HG02623 (cell line): ENCODE data around the gene PNKD.

ENCODE experiments used
- ATAC-seq: cut with Tn5 transposase; IDR thresholded peaks from one replicate; pipeline ENCODE4 v1.9.1; 2021; ENCODE audit warnings: moderate library complexity; ENCODE audit not compliant: unreplicated experiment

PNKD gene

DNA sequence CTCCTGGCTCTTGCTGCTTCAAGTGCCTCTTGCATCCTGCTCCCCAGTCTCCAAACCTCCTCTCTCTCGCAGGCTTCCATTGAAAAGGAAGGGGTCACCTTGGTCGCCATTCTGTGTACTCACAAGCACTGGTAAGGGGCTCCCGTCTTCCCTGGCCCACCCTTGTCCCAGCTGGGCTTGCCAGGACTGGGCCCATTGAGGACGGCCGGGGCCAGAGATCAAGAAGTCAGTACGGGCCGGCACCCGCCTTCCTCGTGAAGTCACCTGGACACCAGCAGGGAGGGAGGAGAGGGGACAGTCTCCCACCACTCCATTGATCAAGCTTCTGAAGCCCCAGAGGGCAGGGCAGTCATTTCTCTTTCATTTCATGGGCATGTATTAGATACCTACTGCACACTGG lies 70.3 kb downstream of the PNKD start:
- no peak for ATAC-seq

DNA sequence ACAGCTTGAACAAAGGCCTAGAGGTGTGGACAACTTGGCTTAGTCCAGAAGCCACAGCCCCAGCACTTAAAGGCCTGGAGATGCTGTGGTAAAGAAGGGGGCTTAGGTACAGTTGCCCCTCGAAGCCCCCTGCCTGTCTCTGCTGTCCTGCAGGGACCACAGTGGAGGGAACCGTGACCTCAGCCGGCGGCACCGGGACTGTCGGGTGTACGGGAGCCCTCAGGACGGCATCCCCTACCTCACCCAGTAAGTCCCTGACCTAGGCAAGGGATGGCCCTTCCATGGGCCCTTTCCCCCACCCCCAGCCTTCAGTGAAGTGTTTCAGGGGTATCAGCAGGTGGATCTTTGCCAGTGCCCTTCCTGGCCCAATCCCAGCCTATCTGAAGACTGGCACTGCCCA lies 71.1 kb downstream of the PNKD start:
- ATAC-seq, result no peak

- no peak for ATAC-seq
Measured at GRCh38 chr2:218342837-218343236, 72.5 kb downstream of the PNKD start.

- ATAC-seq, result no peak
Measured at GRCh38 chr2:218343591-218343990, 73.3 kb downstream of the PNKD start.

- no peak for ATAC-seq
Measured at GRCh38 chr2:218344090-218344754, 73.9 kb downstream of the PNKD start.

DNA sequence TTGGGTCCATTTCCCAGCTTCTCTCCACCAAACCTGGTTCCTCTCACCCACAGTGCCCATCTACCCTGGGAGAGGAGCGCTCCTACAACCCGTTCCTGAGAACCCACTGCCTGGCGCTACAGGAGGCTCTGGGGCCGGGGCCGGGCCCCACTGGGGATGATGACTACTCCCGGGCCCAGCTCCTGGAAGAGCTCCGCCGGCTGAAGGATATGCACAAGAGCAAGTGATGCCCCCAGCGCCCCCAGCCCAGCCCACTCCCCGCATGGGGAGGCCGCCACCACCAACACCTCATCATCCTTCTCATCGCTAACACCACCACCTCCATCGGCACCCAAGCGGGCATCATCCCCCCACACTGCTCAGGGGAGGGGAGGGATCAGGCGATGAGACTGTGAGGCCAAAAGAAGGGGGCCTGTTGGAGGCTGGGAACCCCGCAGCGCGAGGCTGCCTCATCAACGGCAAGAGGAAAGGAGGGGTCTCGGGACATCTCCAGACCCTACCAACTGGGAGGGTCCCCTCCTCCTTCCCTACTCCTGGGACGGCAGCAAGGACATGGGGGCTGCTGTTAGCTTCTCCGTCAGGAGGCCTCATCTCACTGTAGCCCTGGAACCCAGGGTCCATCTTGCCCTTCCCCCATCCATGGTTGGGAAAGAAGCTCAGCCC lies 74.6 kb downstream of the PNKD start:
- ATAC-seq, result no peak

DNA sequence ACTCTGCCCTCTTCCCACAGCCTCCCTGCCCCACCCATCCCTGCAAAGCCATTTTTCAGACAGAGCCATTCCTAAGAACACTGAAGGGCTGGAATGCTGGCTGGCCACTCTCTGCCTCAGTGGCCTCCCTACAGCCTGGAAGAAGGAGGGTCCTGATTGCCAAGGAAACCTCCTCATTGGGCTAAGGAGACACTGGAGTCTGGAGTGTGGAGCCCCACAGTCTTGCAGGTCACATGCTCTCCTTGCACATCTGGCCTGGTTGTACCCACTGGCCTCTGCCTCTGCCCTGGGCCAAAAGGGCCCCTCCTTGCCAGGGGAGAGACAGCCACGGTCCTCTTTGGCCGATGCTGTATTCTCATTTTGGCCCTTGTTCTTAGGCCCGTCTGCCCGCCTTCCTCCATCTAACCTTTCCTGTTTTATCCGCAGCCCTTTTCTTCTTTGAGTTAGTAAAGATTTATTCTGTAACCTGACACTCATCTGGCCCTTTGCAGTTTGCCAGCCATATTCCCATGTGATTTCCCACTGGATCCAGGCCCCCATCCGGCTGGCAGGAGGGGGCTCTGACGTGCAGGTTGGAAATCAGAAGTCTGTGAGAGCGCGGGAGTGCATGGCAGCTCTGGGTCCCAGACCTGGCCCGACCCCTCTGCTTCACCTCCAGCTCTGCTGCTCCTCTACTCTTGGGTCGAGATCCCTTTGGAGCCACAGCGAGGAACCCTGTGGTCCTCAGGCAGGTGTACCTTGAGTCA lies 75.3 kb downstream of the PNKD start:
- no peak for ATAC-seq

GRCh38 chr2:218347172-218347571 lies 76.9 kb downstream of the PNKD start:
- ATAC-seq, result no peak

GRCh38 chr2:218354045-218354444 lies 83.7 kb downstream of the PNKD start:
- ATAC-seq, result no peak

DNA sequence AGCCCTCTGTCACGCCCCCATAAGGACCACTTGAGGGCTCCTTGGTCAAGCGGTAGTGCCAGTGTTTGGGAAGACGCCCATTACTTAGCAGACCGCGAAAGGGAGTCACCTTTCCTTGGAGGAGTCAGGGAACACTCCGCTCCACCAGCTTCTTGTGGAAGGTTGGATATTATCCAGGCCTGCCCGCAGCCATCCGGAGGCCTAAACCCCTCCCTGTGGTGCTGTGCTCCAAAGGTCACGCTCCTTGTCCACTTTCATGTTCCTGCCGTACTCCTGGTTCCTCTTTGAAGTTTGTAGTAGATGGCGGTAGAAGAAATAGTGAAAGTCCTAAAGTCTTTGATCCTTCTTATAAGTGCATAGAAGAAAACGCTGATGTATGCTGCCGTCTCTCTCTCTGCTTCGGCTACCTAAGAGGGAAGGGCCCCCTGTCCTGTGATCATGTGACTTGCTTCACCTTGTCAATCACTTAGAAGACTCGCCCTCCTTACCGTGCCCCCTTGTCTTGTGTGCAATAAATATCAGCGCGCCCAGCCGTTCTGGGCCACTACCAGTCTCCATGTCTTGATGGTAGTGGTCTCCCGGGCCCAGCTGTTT lies 84.6 kb downstream of the PNKD start:
- no peak for ATAC-seq

GRCh38 chr2:218357236-218358177 lies 87.2 kb downstream of the PNKD start:
- ATAC-seq, result no peak

- no peak for ATAC-seq
Measured at GRCh38 chr2:218360453-218360852, 90.1 kb downstream of the PNKD start.

GRCh38 chr2:218362606-218363005 lies 92.3 kb downstream of the PNKD start:
- no peak for ATAC-seq

DNA sequence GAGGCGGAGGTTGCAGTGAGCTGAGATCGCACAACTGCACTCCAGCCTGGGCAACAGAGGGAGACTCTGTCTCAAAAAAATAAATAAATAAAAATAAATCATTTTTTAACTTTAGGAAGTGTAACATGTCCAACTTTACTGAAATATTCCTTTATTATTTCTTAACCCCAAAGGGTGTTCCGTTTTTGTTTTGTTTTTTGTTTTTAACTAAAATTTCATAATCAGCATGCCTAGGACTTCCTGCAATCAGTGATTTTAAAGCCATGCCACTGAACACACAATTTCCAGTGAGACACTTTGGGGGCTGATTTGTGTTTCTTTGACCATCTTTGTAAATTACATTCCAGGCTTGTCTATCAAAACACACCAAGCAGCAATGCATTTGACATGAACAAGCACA lies 93.4 kb downstream of the PNKD start:
- no peak for ATAC-seq

DNA sequence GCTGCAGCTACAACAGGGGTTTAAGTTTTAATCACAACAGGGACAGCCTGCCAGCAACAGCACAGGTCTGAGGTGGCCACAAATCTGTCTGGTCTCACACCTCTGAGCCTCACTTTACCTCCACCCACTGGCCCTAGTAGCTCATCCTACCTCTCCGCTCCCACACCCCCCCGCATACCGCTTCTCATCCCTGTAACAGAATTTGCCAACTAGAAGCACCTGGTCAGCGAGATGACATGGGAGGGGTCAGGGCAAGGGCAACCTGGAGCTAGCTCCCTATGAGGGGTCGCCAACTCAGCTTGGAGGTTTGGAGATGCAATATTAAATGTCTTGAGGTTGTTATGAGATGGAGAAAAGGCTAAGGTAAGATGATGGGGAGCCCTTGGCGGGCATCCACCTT lies 93.9 kb downstream of the PNKD start:
- ATAC-seq, result no peak

- ATAC-seq, result no peak
Measured at GRCh38 chr2:218366621-218367414, 96.5 kb downstream of the PNKD start.

DNA sequence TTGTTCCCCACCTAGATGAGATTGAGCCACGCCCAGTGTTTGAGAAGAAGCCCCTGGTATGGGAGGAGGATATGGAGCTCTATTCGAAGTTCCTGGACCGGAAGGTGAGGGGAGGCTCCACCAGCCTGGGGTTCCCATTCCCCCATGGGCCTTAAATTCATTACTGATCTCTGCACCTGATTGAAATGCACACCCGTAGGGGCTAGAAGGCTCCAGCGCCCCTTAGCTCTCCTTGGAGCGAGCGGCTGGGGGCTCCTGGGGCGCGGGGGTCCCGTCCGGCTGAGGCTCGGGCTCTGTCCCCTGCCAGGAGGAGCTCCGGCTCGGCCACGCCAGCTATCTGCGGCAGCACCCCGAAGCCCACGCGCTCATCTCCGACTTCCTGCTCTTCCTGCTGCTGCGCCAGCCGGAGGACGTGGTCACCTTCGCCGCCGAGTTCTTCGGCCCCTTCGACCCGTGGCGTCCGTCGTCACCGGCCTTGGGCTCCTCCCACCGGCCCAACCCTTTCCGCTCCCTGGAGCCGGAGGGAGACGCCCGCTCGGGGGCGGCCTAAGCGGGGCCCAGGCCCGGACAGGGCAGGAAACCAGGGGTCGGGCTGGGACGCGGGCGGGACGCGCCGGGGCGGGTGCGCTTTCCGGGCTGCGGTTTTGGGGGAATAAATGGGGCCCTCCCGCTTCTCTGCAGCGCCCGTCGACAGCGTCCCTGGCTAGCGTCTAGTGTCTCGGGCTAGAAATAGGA lies 97.3 kb downstream of the PNKD start:
- ATAC-seq, result peak; percentile 89

GRCh38 chr2:218368150-218368528 lies 97.8 kb downstream of the PNKD start:
- no peak for ATAC-seq

- no peak for ATAC-seq
Measured at GRCh38 chr2:218368621-218369153, 98.4 kb downstream of the PNKD start.
